ENCODE measurements around the gene DIS3L2.
"Not testable (repeated sequence)": the region's sequence is repeated elsewhere in the genome, so short reads cannot be mapped to it uniquely, and the experiment has no call there.

Gene DIS3L2

GRCh38 chr2:232381204-232382031 is 419.9 kb downstream of the DIS3L2 start:
- DNase-seq = not testable (repeated sequence)

- DNase-seq = no peak
These were observed 421.1 kb downstream of the DIS3L2 start for GRCh38 chr2:232382331-232383225.

DNA sequence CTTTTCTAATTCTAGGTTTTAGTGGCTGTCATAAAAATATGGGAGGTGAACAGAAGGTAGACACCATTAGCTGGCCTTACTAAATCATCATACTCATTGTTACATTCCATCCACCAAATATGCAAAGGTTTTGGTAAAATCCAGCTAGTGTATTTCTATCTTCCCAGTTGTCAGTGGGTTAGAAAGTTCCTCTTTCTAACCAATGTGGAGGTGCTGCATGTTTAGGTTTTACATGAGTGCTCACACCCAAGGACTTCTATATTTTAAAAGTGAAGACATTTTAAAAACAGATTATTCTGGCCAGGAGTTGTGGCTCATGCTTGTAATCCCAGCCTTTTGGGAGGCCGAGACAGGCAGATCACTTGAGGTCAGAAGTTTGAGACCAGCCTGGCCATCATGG is 423.0 kb downstream of the DIS3L2 start:
- no peak for DNase-seq

GRCh38 chr2:232385058-232385457 is 423.5 kb downstream of the DIS3L2 start:
- DNase-seq = not testable (repeated sequence)

- no peak for DNase-seq
These were observed 424.4 kb downstream of the DIS3L2 start for GRCh38 chr2:232385660-232386489.

- no peak for DNase-seq
These were observed 424.9 kb downstream of the DIS3L2 start for GRCh38 chr2:232386490-232386739.
